ENCODE data around the gene CAMLG.
"Not testable (repeated sequence)": the region's sequence is repeated elsewhere in the genome, so short reads cannot be mapped to it uniquely, and the experiment has no call there.

Gene CAMLG

GRCh38 chr5:134738133-134738962 lies at the start of gene CAMLG:
TSS of gene CAMLG (plus strand) at chr5:134738548. CDS start at chr5:134738621, 73 bp downstream.
- peak; percentile 84 for TF ChIP-seq CTCF (IDR thresholded peaks at IDR 0.05; ENCODE audit: extremely low read depth, insufficient read depth, missing control alignments)
- in situ Hi-C loops (cut with MboI; ENCODE audit: low pct_unique_long_range_greater_than_20kb, low sequenced_read_pairs, unreplicated experiment): no loop called here
- DNase-seq (ENCODE audit: low spot score): peak; percentile 92

GRCh38 chr5:134690144-134690543 lies 48.2 kb upstream of the CAMLG start:
- in situ Hi-C loops (cut with MboI; ENCODE audit: low pct_unique_long_range_greater_than_20kb, low sequenced_read_pairs, unreplicated experiment); DNase-seq (ENCODE audit: low spot score): not testable (repeated sequence)

- in situ Hi-C loops (cut with MboI; ENCODE audit: low pct_unique_long_range_greater_than_20kb, low sequenced_read_pairs, unreplicated experiment): no loop called here
- no peak for TF ChIP-seq CTCF (IDR thresholded peaks at IDR 0.05; ENCODE audit: extremely low read depth, insufficient read depth, missing control alignments)
- DNase-seq (ENCODE audit: low spot score): no peak
These were observed 45.6 kb upstream of the CAMLG start for GRCh38 chr5:134692722-134693121.

- DNase-seq (ENCODE audit: low spot score): no peak
- in situ Hi-C loops (cut with MboI; ENCODE audit: low pct_unique_long_range_greater_than_20kb, low sequenced_read_pairs, unreplicated experiment): no loop called here
- no peak for TF ChIP-seq CTCF (IDR thresholded peaks at IDR 0.05; ENCODE audit: extremely low read depth, insufficient read depth, missing control alignments)
These were observed 30.0 kb upstream of the CAMLG start for GRCh38 chr5:134708301-134708700.

GRCh38 chr5:134714120-134714519 lies 24.2 kb upstream of the CAMLG start:
- DNase-seq (ENCODE audit: low spot score): no peak
- TF ChIP-seq CTCF (IDR thresholded peaks at IDR 0.05; ENCODE audit: extremely low read depth, insufficient read depth, missing control alignments): no peak
- in situ Hi-C loops (cut with MboI; ENCODE audit: low pct_unique_long_range_greater_than_20kb, low sequenced_read_pairs, unreplicated experiment): no loop called here

GRCh38 chr5:134714541-134714940 lies 23.8 kb upstream of the CAMLG start:
- in situ Hi-C loops (cut with MboI; ENCODE audit: low pct_unique_long_range_greater_than_20kb, low sequenced_read_pairs, unreplicated experiment): no loop called here

GRCh38 chr5:134715466-134715865 lies 22.9 kb upstream of the CAMLG start:
- DNase-seq (ENCODE audit: low spot score); in situ Hi-C loops (cut with MboI; ENCODE audit: low pct_unique_long_range_greater_than_20kb, low sequenced_read_pairs, unreplicated experiment): not testable (repeated sequence)

More at GRCh38 chr5:134714541-134714940, 23.8 kb upstream of the CAMLG start:
- TF ChIP-seq CTCF (IDR thresholded peaks at IDR 0.05; ENCODE audit: extremely low read depth, insufficient read depth, missing control alignments): no peak
- no peak for DNase-seq (ENCODE audit: low spot score)
